Uterus (tissue), 4 donors: ENCODE data around the gene FAR2. TPM values are rescaled to one million over a fixed set of nuclear protein-coding genes. Genes with fewer than 3 reads are reported as not detected.

Experiments
- DNase-seq, 2 donors: peaks; one replicate each; pipeline ENCODE4 v3.0.0-alpha.2; 2019 to 2020
- H3K27ac ChIP-seq, 2 donors: fragments of 200-600 bp; sonication (generic); 1 replicate in 1 of 2; 2 replicates in 1 of 2; pipeline ENCODE4 v1.5.1; 2016 to 2018
- H3K27me3 ChIP-seq, 2 donors: fragments of 200-600 bp; sonication (generic); one replicate each; pipeline ENCODE4 v1.5.1; 2018 to 2019; ENCODE audit warnings: control low read depth in 1 of 2
- H3K36me3 ChIP-seq, 2 donors: fragments of 200-600 bp; sonication (generic); one replicate each; pipeline ENCODE4 v1.5.1; 2019; ENCODE audit warnings: control low read depth in 1 of 2
- H3K4me1 ChIP-seq, 2 donors: fragments of 200-600 bp; sonication (generic); one replicate each; pipeline ENCODE4 v1.5.1; 2018 to 2019; ENCODE audit warnings: control low read depth in 1 of 2
- H3K4me3 ChIP-seq, 2 donors: fragments of 200-600 bp; sonication (generic); 1 replicate in 1 of 2; 2 replicates in 1 of 2; pipeline ENCODE4 v1.5.1; 2018 to 2019; ENCODE audit warnings: mild to moderate bottlenecking in 1 of 2
- H3K9me3 ChIP-seq, 2 donors: fragments of 200-600 bp; sonication (generic); one replicate each; pipeline ENCODE4 v1.5.1; 2019; ENCODE audit warnings: control low read depth in 1 of 2
- CTCF ChIP-seq, 4 experiments: fragments of 200-600 bp in 2 of 4; fragments of 450-650 bp in 2 of 4; sonication (generic) in 2 of 4; IDR thresholded peaks; one replicate each; pipeline ENCODE4 v1.5.1; 2016 to 2019; ENCODE audit warnings: antibody characterized with exemption in 4 of 4, mild to moderate bottlenecking in 2 of 4, moderate library complexity in 1 of 4
- POLR2A ChIP-seq, 2 donors: fragments of 450-650 bp; IDR thresholded peaks; one replicate each; pipeline ENCODE4 v1.6.1; 2016; ENCODE audit warnings: antibody characterized with exemption in 2 of 2, mild to moderate bottlenecking in 1 of 2, moderate library complexity in 1 of 2
- intact Hi-C: fragments of 100-400 bp; cut with DNase I; formaldehyde crosslinking; loops from one replicate; pipeline ENCODE4 v1.15.1; 2023; ENCODE audit warnings: low total_unique reads
- total RNA-seq, 4 donors: library from RNA; depleted of rRNA in 3 of 4; stranded (reverse); fragments of >200 nt in 3 of 4; gene quantifications; one replicate each; pipeline versions ENCODE4 v1.1.0 to v1.2.4, GENCODE V29; 2014 to 2023
- donor health status: DM: yes; HTN: yes; CAD: no.

Gene FAR2
- total RNA-seq, 4 donors from 2014 or later: 4.7 to 14.4 (median 9.5) TPM

GRCh38 chr12:29301114-29301513 is 152.0 kb downstream of the FAR2 start:
- no peak for DNase-seq
- Histone ChIP-seq H3K27me3 (no peaks in the 10 kb centered on the region), H3K4me3 (no peak overlapping the region), H3K4me1 (no peaks in the 10 kb centered on the region), H3K27ac (no peak overlapping the region), H3K9me3 (no peaks in the 10 kb centered on the region), H3K36me3 (no peaks in the 10 kb centered on the region)
- no peak for TF ChIP-seq POLR2A (IDR thresholded peaks at IDR 0.05)
- TF ChIP-seq CTCF (IDR thresholded peaks at IDR 0.05): no peak
- intact Hi-C loops: no loop called here

GRCh38 chr12:29304388-29304787 is 155.3 kb downstream of the FAR2 start:
- intact Hi-C loops: no loop called here
- H3K4me3 ChIP-seq: no peak overlapping the region
- no peaks in the 10 kb centered on the region for H3K27me3 ChIP-seq
- H3K27ac ChIP-seq: no peak overlapping the region
- H3K9me3 ChIP-seq: no peaks in the 10 kb centered on the region
- TF ChIP-seq POLR2A (IDR thresholded peaks at IDR 0.05): no peak
- no peak for DNase-seq
- H3K36me3 ChIP-seq: no peaks in the 10 kb centered on the region
- no peaks in the 10 kb centered on the region for H3K4me1 ChIP-seq

- no peak overlapping the region for H3K4me3 ChIP-seq
- no peak overlapping the region for H3K27ac ChIP-seq
- no peaks in the 10 kb centered on the region for H3K27me3 ChIP-seq
- intact Hi-C loops: no loop called here
- no peak for DNase-seq
- no peaks in the 10 kb centered on the region for H3K4me1 ChIP-seq
- no peaks in the 10 kb centered on the region for H3K36me3 ChIP-seq
- TF ChIP-seq CTCF (IDR thresholded peaks at IDR 0.05) (no peak), POLR2A (IDR thresholded peaks at IDR 0.05) (no peak)
- H3K9me3 ChIP-seq: no peaks in the 10 kb centered on the region
Observed at GRCh38 chr12:29306266-29306665, 157.2 kb downstream of the FAR2 start.

- DNase-seq: no peak
- no peak overlapping the region for H3K4me3 ChIP-seq
- no peaks in the 10 kb centered on the region for H3K27me3 ChIP-seq
- no peak overlapping the region for H3K27ac ChIP-seq
- H3K36me3 ChIP-seq: no peaks in the 10 kb centered on the region
- intact Hi-C loops: no loop called here
- TF ChIP-seq CTCF (IDR thresholded peaks at IDR 0.05): no peak
- TF ChIP-seq POLR2A (IDR thresholded peaks at IDR 0.05): no peak
- H3K4me1 ChIP-seq: no peaks in the 10 kb centered on the region
- no peaks in the 10 kb centered on the region for H3K9me3 ChIP-seq
Observed at GRCh38 chr12:29306682-29307081, 157.6 kb downstream of the FAR2 start.

GRCh38 chr12:29309320-29309902 is 160.3 kb downstream of the FAR2 start:
- Histone ChIP-seq H3K4me1 (no peaks in the 10 kb centered on the region), H3K9me3 (no peaks in the 10 kb centered on the region), H3K27me3 (no peaks in the 10 kb centered on the region), H3K27ac (no peak overlapping the region), H3K4me3 (no peak overlapping the region), H3K36me3 (no peaks in the 10 kb centered on the region)
- intact Hi-C loops: no loop called here
- TF ChIP-seq POLR2A (IDR thresholded peaks at IDR 0.05) (no peak), CTCF (IDR thresholded peaks at IDR 0.05) (peak in 1 of 4 experiments; percentile 17)
- DNase-seq: no peak

- Histone ChIP-seq H3K4me3 (no peak overlapping the region), H3K27me3 (no peaks in the 10 kb centered on the region), H3K9me3 (no peaks in the 10 kb centered on the region), H3K27ac (no peak overlapping the region), H3K4me1 (no peaks in the 10 kb centered on the region), H3K36me3 (no peaks in the 10 kb centered on the region)
- TF ChIP-seq POLR2A (IDR thresholded peaks at IDR 0.05): no peak
- TF ChIP-seq CTCF (IDR thresholded peaks at IDR 0.05): no peak
- intact Hi-C loops: no loop called here
- no peak for DNase-seq
Observed at GRCh38 chr12:29310899-29311298, 161.8 kb downstream of the FAR2 start.
